Fibroblast of mammary gland (primary cell): ENCODE results near the gene EXD2.
"Not testable (repeated sequence)": the region's sequence is repeated elsewhere in the genome, so short reads cannot be mapped to it uniquely, and the experiment has no call there.

ENCODE experiments used
- DNase-seq: peaks from one replicate; pipeline ENCODE4 v3.0.0-alpha.2; 2010; ENCODE audit warnings: low read depth
- H3K4me3 ChIP-seq: 2 replicates; pipeline ENCODE4 v1.5.1; 2011; ENCODE audit warnings: low read depth, mild to moderate bottlenecking, low read length, moderate library complexity; ENCODE audit not compliant: control insufficient read depth
- TF ChIP-seq, protein P1 (sequence below): conservative IDR thresholded peaks from 2 replicates; pipeline ENCODE4 v1.5.1; 2011; ENCODE audit warnings: low read depth, low read length, inconsistent platforms; ENCODE audit not compliant: control insufficient read depth, insufficient read depth

Gene EXD2

GRCh38 chr14:69152902-69153151 lies 38.5 kb upstream of the EXD2 start, which contains the start of gene DCAF5:
TSS of gene DCAF5 (minus strand) at chr14:69153119. CDS start at chr14:69152978, 141 bp downstream.
- peak within 1 kb of the TSS; percentile 71 for H3K4me3 ChIP-seq
- DNase-seq = no peak
- TF ChIP-seq, protein P1, sequence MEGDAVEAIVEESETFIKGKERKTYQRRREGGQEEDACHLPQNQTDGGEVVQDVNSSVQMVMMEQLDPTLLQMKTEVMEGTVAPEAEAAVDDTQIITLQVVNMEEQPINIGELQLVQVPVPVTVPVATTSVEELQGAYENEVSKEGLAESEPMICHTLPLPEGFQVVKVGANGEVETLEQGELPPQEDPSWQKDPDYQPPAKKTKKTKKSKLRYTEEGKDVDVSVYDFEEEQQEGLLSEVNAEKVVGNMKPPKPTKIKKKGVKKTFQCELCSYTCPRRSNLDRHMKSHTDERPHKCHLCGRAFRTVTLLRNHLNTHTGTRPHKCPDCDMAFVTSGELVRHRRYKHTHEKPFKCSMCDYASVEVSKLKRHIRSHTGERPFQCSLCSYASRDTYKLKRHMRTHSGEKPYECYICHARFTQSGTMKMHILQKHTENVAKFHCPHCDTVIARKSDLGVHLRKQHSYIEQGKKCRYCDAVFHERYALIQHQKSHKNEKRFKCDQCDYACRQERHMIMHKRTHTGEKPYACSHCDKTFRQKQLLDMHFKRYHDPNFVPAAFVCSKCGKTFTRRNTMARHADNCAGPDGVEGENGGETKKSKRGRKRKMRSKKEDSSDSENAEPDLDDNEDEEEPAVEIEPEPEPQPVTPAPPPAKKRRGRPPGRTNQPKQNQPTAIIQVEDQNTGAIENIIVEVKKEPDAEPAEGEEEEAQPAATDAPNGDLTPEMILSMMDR = no peak

GRCh38 chr14:69153152-69153872 lies 38.0 kb upstream of the EXD2 start:
- TF ChIP-seq, protein P1 = no peak
- peak overlapping the region; percentile 71 for H3K4me3 ChIP-seq
- peak; percentile 90 for DNase-seq

- TF ChIP-seq, protein P1 = no peak
- H3K4me3 ChIP-seq = peak overlapping the region; percentile 71
- DNase-seq = peak; percentile 37
These were observed 37.4 kb upstream of the EXD2 start for GRCh38 chr14:69153873-69154270.

GRCh38 chr14:69154779-69155178 lies 36.5 kb upstream of the EXD2 start:
- TF ChIP-seq, protein P1 = no peak
- H3K4me3 ChIP-seq = no peak overlapping the region
- DNase-seq = no peak

DNA sequence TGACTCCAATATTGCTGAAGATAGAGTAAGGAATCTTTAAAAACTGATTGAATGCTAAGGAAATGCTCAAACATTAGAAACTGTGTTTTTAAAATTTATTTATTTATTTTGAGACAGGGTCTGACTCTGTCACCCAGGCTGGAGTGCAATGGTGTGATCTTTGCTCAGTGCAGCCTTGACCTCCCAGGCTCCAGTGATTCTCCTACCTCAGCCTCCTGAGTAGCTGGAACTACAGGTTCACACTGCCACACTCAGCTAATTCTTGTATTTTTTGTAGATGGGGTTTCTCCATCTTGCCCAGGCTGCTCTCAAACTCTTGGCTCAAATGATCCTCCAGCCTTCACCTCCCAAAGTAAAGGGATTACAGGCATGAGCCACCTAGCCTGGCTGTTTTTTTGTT lies 35.1 kb upstream of the EXD2 start:
- no peak overlapping the region for H3K4me3 ChIP-seq
- TF ChIP-seq, protein P1 = no peak
- no peak for DNase-seq

- H3K4me3 ChIP-seq = no peak overlapping the region
- TF ChIP-seq, protein P1 = no peak
- no peak for DNase-seq
These were observed 29.7 kb upstream of the EXD2 start for GRCh38 chr14:69161590-69161989.

DNA sequence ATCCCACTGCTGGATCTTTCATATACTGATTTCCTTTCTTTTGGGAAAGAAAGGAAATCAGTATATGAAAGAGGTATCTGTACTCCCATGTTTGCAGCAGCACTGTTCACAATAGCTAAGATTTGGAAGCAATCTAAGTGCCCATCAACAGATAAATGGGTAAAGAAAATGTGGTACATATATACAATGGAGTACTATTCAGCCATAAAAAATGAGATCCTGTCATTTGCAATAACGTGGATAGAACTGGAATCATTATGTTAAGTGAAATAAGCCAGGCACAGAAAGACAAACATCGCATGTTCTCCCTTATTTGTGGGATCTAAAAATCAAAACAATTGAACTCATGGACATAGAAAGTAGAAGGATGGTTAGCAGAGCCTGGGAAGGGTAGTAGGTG lies 25.5 kb upstream of the EXD2 start:
- H3K4me3 ChIP-seq, DNase-seq: not testable (repeated sequence)
